ENCODE data around the gene MYT1. TPM values are rescaled to one million over a fixed set of nuclear protein-coding genes. Genes with fewer than 3 reads are reported as not detected.

MYT1 gene
- total and polyA plus RNA-seq, 2 of the 13 experiments (the other 11 are each of a cell fraction or from before 2014, with no cell fraction given) = 0.58 to 2.5 TPM

DNA sequence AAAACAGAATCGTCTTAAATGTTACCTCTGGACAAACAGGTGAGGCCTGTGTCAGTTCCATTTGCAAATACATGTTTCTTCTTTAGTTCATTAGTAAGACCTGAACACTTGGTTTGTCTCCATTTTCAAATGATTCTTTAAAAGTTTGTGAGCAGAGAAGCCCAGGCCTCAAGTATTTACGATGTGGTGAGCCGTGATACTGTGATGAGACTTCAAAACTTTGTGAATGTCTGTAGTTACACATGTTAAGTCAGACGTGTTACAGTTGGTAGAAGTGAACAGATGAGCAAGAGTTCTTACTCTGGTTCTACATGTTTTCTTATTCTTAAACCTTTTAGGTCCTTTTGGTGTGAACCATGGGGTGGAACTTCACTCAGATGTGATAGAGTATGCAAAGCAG is 99.8 kb downstream of the MYT1 start:
- H3K4me2 ChIP-seq (ENCODE audit: low read depth, low read length) = no peak overlapping the region
- ATAC-seq = no peak
- DNase-seq (ENCODE audit: low spot score) = no peak
- H3K4me3 ChIP-seq (replicated peaks in 1 of 3; ENCODE audit: insufficient read depth in 1 of 3, low read depth in 2 of 3, low read length in 3 of 3) = no peak overlapping the region
- no peaks in the 10 kb centered on the region for H3K9me3 ChIP-seq (ENCODE audit: low read length)
- in situ Hi-C loops (cut with HindIII; ENCODE audit: extremely low pct_ligation_motif_present, low pct_unique_long_range_greater_than_20kb) = no loop called here
- 89% methylated on average over 4 of the region's 4 CpGs for WGBS (ENCODE audit: low lambda C conversion rate)
- peaks cover 3% of the 10 kb centered on the region for H3K79me2 ChIP-seq (ENCODE audit: insufficient read depth, low read length)
- no peak overlapping the region for H3K27ac ChIP-seq (ENCODE audit: extremely low read length, insufficient read depth, low read length)
- no peak overlapping the region for H2AFZ ChIP-seq (ENCODE audit: low read length)
- H4K20me1 ChIP-seq (ENCODE audit: insufficient read depth, low read length) = no peaks in the 10 kb centered on the region
- H3K9ac ChIP-seq (ENCODE audit: insufficient read depth, low read depth, low read length) = no peak overlapping the region
- peaks cover 6% of the 10 kb centered on the region; the same call in 1 of the 2 replicates for H3K4me1 ChIP-seq (ENCODE audit: insufficient read depth, low read length)
- H3K36me3 ChIP-seq (replicated peaks in 1 of 2; ENCODE audit: control insufficient read depth in 1 of 2, insufficient read depth in 2 of 2, low read length in 2 of 2) = peaks cover 34 to 64% of the 10 kb centered on the region in 2 experiments
- intact Hi-C loops (cut with micrococcal nuclease; ENCODE audit: unreplicated experiment) = no loop called here
- no peak for FAIRE-seq
- ChIA-PET POLR2A (no interaction called here), CTCF (ENCODE audit: low intra/inter-chr PET ratio, low total read pairs) (no interaction called here)
- BruUV-seq (replicated peaks) = no TSS peak
- H3K27me3 ChIP-seq (ENCODE audit: control insufficient read depth in 1 of 2, insufficient read depth in 2 of 2, low read length in 2 of 2) = no peaks in the 10 kb centered on the region
- no peak for TF ChIP-seq ZNF317 (CRISPR knock-in tag; IDR thresholded peaks at IDR 0.05)
- TF ChIP-seq ZNF446 (CRISPR knock-in tag; IDR thresholded peaks at IDR 0.05) = no peak
- TF ChIP-seq HDAC6 (IDR thresholded peaks at IDR 0.05; ENCODE audit: low read depth, low read length) = no peak
- TF ChIP-seq KDM5A (IDR thresholded peaks at IDR 0.05; ENCODE audit: borderline replicate concordance, low read length) = no peak
- no peak for TF ChIP-seq REST (IDR thresholded peaks at IDR 0.05; ENCODE audit: borderline replicate concordance in 1 of 2, low read depth in 1 of 2, low read length in 2 of 2)
- TF ChIP-seq SIN3B (IDR thresholded peaks at IDR 0.05; ENCODE audit: low read length) = no peak
- TF ChIP-seq RXRA (CRISPR knock-in tag; IDR thresholded peaks at IDR 0.05) = no peak
- no peak for TF ChIP-seq POLR2AphosphoS5 (IDR thresholded peaks at IDR 0.05; ENCODE audit: low read depth, low read length)
- TF ChIP-seq AKAP8 (CRISPR knock-in tag; IDR thresholded peaks at IDR 0.05) = no peak

Measured in HepG2 (cell line).